ENCODE measurements around the gene CIAO1.

DNA sequence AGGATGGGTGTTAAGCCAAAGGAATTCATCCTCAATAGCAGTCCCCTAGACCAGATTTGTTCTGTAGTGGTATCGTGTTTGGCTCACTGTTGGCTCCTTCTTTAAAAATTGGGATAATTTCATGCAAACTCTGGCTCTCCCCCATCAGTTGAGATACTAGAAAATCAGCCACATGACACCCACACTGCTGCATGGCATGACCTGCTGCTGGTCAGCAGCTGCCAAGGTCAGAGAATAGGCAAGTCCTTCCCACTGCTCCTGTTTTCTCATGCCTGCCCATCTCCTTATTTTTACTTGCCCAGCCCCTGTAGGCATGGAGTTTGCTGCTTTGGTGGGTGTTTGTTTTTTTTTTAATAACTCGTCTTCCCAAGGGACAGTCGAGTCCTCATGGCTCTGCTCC lies 40.3 kb downstream of the CIAO1 start:
- TF ChIP-seq, protein P1, sequence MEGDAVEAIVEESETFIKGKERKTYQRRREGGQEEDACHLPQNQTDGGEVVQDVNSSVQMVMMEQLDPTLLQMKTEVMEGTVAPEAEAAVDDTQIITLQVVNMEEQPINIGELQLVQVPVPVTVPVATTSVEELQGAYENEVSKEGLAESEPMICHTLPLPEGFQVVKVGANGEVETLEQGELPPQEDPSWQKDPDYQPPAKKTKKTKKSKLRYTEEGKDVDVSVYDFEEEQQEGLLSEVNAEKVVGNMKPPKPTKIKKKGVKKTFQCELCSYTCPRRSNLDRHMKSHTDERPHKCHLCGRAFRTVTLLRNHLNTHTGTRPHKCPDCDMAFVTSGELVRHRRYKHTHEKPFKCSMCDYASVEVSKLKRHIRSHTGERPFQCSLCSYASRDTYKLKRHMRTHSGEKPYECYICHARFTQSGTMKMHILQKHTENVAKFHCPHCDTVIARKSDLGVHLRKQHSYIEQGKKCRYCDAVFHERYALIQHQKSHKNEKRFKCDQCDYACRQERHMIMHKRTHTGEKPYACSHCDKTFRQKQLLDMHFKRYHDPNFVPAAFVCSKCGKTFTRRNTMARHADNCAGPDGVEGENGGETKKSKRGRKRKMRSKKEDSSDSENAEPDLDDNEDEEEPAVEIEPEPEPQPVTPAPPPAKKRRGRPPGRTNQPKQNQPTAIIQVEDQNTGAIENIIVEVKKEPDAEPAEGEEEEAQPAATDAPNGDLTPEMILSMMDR (conservative IDR thresholded peaks at IDR 0.05 in 1 of 2, IDR thresholded peaks at IDR 0.05 in 1 of 2; ENCODE audit: low read depth in 1 of 2, low read length in 2 of 2) = no peak
- TF ChIP-seq EZH2 (IDR thresholded peaks at IDR 0.05; ENCODE audit: low read length, missing control alignments) = no peak
